ENCODE results near the gene CCDC8.

- TF ChIP-seq TEAD2 (tag; IDR thresholded peaks at IDR 0.05) (no peak), POLR2A (conservative IDR thresholded peaks at IDR 0.05) (no peak), CTCF (IDR thresholded peaks at IDR 0.05 in 2 of 3, conservative IDR thresholded peaks at IDR 0.05 in 1 of 3; ENCODE audit: insufficient read depth in 2 of 3, low read depth in 1 of 3, low read length in 3 of 3) (no peak), SMC3 (conservative IDR thresholded peaks at IDR 0.05; ENCODE audit: insufficient read depth, low read depth, low read length) (no peak), SIX5 (IDR thresholded peaks at IDR 0.05; ENCODE audit: borderline replicate concordance in 1 of 2, insufficient read depth in 1 of 2, low read depth in 1 of 2, low read length in 2 of 2) (no peak), MEIS2 (IDR thresholded peaks at IDR 0.05; ENCODE audit: partially characterized antibody) (no peak), ZBTB34 (CRISPR knock-in tag; IDR thresholded peaks at IDR 0.05) (no peak)
These were observed 35.9 kb upstream of the CCDC8 start for GRCh38 chr19:46449228-46449627.
